ENCODE results near the gene BRD7.

Gene BRD7

DNA sequence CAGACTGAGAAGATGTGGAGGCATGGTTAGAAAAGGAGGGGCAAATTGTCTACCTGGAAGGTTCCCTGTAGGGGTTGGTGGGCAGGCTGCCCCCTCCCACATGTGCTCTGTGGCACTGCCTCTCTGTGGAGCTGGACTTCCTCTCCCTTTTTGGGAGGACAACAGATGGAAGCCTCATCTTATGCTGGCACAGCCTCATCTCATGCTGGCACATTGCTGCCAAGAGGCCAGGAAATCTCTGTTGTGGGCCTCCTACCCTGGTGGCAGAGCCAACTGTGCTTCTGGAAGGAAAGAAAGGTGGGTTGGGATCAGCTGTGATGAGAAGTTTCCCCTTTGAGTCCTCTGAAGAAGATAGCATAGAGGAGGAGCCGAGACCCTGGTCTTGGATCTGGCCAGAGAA, 19.7 kb upstream of the BRD7 start:
- no peak for DNase-seq

- DNase-seq: no peak
These were observed 18.0 kb upstream of the BRD7 start for GRCh38 chr16:50386774-50387173.

- DNase-seq: no peak
These were observed 17.4 kb upstream of the BRD7 start for GRCh38 chr16:50386139-50386538.

- DNase-seq: no peak
These were observed 15.8 kb upstream of the BRD7 start for GRCh38 chr16:50384500-50385135.

- DNase-seq: no peak
These were observed 13.1 kb upstream of the BRD7 start for GRCh38 chr16:50381679-50382440.

DNA sequence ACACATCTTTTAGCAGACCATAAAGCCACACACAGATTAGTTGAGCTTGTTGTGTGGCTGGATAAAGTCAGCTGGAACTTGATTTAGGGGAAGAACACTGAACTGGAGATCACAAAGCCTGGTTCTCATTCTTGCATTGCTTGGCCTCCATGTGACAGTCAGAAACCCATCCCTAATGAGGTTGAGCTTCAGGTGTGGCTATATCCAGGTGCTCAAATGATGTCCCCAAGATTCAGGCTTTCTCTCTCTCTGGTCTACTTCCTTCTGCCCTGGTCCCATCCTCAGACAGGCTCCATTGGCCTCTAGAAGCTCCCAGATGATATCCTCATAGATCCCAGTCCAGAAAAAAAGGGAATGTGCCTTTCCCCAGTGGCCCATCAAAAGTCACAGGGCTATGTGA, 9.6 kb upstream of the BRD7 start:
- no peak for DNase-seq

DNA sequence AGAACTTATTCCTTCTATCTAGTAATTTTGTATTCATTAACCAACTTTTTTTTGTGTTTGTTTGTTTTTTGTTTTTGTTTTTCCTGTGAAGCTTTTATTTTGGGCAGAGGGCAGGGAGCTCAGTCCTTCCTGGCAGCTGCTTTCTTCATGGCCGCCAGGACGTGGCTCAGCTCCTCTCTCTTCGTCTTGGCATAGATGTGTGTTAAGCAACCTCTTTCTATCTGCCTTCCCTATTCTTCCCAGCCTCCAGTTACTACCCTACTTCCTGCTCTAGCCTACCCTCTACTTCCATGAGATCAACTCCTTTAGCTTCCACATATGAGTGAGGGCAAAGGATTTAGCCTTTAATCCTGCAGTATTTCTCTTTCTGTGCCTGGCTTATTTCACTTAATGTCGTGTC, 8.2 kb upstream of the BRD7 start:
- DNase-seq: no peak

DNA sequence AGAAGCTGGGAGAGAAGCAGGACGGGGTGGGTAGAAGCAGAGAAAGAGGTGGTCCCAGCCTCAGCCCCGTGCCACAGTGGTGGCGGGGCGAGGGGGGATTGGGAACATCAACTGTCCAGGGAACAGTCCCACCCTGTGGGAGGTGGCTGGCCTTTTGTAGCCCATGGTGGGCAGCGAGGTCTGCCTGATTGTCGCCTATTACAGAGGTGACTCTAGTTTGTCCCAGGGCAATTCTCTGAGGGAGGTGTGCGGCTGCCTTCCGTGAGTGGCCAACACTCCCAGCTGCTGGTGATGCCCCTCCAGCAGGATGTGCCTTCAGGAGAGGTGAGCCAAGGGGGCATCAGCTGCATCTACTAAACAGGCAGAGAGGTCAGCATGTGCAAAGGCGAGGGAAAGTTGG, 5.0 kb upstream of the BRD7 start:
- no peak for DNase-seq

DNA sequence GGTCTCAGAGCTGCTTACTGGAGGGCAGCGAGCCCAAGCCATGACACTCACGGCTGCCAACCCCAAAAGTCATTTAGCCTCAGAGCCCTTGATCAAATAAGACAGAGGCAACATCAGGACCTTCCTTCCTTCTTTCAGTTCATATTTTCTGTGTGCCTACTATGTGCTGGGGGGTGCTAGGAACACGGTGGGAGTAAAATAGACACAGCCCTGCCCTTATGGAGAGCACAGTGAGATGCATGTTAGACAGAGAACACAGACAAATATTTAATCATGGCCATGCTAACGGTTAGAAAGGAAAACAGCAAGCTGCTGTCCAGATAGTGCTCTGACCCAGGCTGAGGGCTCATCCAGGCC, 4.5 kb upstream of the BRD7 start:
- DNase-seq: no peak

DNA sequence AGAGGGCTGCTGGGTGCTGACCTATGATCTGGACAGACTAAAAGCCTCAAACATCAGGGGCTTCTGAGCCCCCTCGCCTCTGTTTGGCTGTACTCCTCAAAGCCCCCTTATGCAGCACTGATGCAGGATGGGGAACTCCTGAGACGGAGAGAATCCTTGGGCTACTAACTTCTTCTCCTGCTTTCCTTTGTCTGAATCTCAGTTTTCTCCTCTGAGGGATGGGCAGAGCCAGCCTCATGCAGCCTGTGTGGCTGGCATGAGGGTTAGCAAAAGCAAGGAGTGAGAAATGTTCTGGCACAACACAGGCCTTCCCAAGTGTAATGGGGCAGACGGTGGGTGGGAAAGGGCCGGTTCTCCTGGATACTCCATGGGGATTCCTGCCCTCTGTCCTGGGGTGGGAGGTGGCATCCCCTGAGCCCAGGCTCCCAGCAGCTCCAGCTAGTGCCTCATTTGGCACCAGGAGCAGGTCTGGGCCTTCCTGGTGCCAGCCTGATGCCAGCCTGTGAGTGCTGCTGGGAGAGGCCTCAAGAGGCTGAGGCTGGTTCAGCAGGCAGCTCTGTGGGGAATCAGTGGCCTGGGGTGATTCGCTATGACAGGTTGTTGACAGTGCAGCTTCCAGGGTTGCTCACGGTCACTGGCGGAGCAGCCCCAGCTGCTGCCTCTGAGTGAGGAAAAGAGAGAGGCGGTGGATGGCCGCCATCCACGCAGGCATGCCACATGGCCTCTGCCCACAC, 4.0 kb upstream of the BRD7 start:
- DNase-seq: no peak

GRCh38 chr16:50371936-50372595, 3.3 kb upstream of the BRD7 start:
- DNase-seq: no peak

GRCh38 chr16:50371036-50371716, 2.4 kb upstream of the BRD7 start:
- no peak for DNase-seq

DNA sequence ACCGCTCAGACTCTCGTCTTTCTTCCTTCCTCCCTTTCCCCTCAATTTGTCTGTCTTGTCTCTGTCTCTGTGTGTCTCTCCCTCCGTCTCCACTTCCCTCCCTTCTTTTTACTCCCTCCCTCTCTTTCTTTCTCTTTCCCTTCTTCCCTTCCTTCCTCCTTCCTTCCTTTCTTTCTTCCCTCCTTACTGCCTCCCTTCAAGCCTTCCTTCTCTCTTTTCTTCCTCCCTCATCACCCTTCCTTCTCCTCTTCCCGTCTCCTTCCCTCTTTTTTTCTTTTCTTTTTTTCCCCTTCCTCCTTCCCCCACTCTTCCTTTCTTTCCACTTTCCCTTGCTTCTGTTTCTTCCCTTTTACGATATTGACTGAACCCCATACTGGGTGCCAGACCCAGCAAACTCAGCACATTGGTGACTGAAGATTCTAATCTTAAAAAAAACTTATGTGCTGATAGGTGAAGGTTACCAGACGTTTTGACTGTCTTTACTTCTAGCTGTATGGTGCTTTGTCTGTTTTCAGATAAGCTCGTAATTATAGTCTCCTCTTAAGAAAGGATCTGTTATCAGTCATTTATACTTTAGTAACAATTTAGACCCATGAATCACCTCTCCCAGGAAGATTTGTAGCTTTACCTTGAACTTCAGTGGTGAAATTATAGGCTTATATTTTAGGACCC, 481 bp upstream of the BRD7 start:
- no peak for DNase-seq

- no peak for DNase-seq
These were observed 895 bp downstream of the BRD7 start for GRCh38 chr16:50367777-50368409.

DNA sequence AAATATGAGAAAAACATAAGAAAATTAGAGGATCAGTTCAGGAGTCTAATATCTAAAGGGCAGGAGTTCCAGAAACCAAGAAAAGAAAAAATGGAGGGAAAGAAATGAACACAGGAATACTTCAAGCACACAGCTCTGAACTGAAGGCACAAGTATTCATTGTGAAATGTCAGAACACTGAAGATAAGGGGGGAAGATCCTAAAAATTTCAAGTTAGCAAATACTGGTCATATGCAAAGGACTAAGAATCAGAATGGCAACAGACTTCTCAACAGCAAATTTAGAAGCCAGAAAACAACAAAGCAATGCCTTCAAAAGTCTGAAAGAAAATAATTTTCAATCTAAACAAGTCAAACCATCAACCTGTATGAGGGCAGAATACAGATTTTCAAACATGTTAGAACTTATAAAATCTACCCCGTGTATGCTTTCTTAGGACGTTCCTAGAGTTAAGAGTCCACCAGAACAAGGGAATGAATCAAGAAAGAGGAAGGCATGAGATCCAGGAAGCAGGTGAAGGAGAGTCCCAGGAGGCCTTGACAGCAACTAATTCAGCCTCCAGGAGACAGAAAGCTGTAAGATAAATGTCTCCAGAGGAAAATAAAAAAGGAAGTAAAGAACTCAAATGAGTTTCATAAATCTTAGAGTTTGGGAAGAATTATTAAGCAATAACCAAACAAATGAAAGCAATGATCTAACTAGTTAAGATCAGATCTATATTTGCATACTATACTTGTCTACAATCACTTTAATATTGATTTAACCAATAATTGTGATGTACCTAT, 2.8 kb downstream of the BRD7 start:
- DNase-seq: no peak

DNA sequence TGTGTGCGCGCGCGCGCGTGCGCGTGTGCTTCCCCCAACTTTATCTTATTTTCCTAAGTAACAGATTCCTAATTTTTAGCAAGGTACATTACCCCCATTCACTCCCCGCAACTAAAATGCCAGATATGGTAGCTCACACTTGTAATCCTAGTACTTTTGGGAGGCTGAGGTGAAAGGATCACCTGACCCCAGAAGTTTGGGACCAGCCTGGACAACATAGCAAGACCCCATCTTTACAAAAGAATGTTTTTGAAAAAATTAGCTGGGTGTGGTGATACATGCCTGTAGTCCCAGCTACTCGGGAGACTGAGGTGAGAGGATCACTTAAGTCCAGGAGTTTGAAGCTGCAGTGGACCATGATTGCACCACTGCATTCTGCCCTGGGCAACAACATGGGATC, 5.1 kb downstream of the BRD7 start:
- no peak for DNase-seq

GRCh38 chr16:50360779-50361178, 8.0 kb downstream of the BRD7 start:
- no peak for DNase-seq

DNA sequence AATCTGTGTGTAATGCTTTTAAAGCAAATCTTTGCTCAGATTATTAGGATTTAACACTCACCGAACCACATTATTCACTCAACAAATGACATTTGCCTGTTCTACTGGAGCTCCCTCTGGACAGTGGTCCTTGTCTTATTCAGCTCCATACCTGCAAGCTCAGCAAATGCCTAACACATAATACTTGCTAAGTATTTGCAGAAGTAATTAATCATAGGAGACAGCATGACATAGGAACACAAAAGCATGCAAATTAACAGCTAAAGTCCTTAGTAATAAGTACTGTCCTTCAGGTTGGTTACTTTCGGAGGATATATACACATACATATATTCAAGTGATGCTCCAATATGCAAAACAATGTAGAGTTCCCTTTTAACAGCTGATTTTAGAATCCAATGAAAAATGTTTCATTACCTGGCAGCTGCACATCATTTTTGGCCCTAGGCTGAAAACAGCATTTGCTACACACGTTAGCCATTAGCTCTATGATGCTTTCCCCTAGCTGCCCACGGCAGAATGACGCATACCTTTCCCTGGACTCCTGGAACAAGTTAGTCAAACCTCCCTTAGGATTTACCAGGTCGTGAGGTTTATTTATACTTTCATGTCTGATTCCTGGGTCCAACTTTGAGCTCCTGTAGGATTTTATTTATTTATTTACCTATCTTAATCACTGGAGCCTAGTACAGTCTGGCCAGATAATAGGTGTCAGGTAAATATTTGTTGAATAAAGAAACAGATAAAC, 8.6 kb downstream of the BRD7 start:
- DNase-seq: no peak

DNA sequence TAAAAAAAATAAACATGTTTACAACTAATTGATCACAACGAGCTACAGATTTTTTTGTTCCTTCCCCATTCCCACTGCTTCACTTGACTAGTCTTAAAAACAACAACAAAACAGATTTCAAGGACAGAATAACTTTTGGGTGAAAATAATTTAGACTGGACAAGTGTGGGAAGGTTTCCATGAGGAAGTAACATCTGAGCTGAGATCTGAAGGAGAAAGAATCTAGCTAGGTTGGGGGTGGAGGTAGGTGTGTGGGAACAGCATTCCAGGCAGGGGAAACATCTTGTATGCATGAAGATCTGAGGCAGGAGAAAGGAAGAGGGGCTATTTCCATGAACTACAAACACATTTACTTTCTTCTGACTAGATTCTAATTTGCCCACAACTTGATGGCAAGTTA, 9.2 kb downstream of the BRD7 start:
- DNase-seq: no peak

Data from activated T-cell treated with anti-CD3 and anti-CD28 coated beads, Interleukin-2, amount 50 U/mL, for 1 hour (primary cell).